ENCODE results near the gene HSDL2. TPM values are rescaled to one million over a fixed set of nuclear protein-coding genes. Genes with fewer than 3 reads are reported as not detected.

Gene HSDL2
- polyA plus RNA-seq, 1 experiment, result 47.0 TPM

- ChIA-PET POLR2A (no interaction called here), CTCF (no interaction called here)
- no peak for DNase-seq (ENCODE audit: low read depth, low spot score)
- Histone ChIP-seq H3K9me3 (ENCODE audit: control insufficient read depth, insufficient read depth, low read length) (no peaks in the 10 kb centered on the region), H3K27ac (ENCODE audit: low read depth, low read length) (no peak overlapping the region), H3K27me3 (ENCODE audit: control insufficient read depth, insufficient read depth, low read length) (no peaks in the 10 kb centered on the region), H3K4me3 (ENCODE audit: low read depth, low read length) (no peak overlapping the region)
- TF ChIP-seq CTCF (IDR thresholded peaks at IDR 0.05; ENCODE audit: low read depth, low read length), result no peak
Measured at GRCh38 chr9:112375361-112375760, 4.5 kb upstream of the HSDL2 start.

- CTCF ChIA-PET, result interaction anchor here (1.3 kb wide), 1 partner anchor 16 kb away, joined by 4 read pairs; no protein-coding TSS in a partner anchor
- POLR2A ChIA-PET, result no interaction called here
- no peak for DNase-seq (ENCODE audit: low read depth, low spot score)
- Histone ChIP-seq H3K27ac (ENCODE audit: low read depth, low read length) (no peak overlapping the region), H3K4me3 (ENCODE audit: low read depth, low read length) (no peak overlapping the region), H3K27me3 (ENCODE audit: control insufficient read depth, insufficient read depth, low read length) (no peaks in the 10 kb centered on the region), H3K9me3 (ENCODE audit: control insufficient read depth, insufficient read depth, low read length) (no peaks in the 10 kb centered on the region)
- TF ChIP-seq CTCF (IDR thresholded peaks at IDR 0.05; ENCODE audit: low read depth, low read length), result no peak
Measured at GRCh38 chr9:112377087-112377486, 2.8 kb upstream of the HSDL2 start.

- Histone ChIP-seq H3K4me3 (ENCODE audit: low read depth, low read length) (peak overlapping the region; percentile 91), H3K27me3 (ENCODE audit: control insufficient read depth, insufficient read depth, low read length) (no peaks in the 10 kb centered on the region), H3K9me3 (ENCODE audit: control insufficient read depth, insufficient read depth, low read length) (no peaks in the 10 kb centered on the region), H3K27ac (ENCODE audit: low read depth, low read length) (no peak overlapping the region)
- TF ChIP-seq CTCF (IDR thresholded peaks at IDR 0.05; ENCODE audit: low read depth, low read length), result no peak
- POLR2A ChIA-PET, result no interaction called here
- no peak for DNase-seq (ENCODE audit: low read depth, low spot score)
- CTCF ChIA-PET, result interaction anchor here (1.3 kb wide), 1 partner anchor 17 kb away, joined by 4 read pairs; no protein-coding TSS in a partner anchor
Measured at GRCh38 chr9:112377684-112378327, 2.1 kb upstream of the HSDL2 start.

- Histone ChIP-seq H3K9me3 (ENCODE audit: control insufficient read depth, insufficient read depth, low read length) (no peaks in the 10 kb centered on the region), H3K4me3 (ENCODE audit: low read depth, low read length) (peak overlapping the region; percentile 91), H3K27me3 (ENCODE audit: control insufficient read depth, insufficient read depth, low read length) (no peaks in the 10 kb centered on the region), H3K27ac (ENCODE audit: low read depth, low read length) (peak overlapping the region; percentile 97)
- no peak for TF ChIP-seq CTCF (IDR thresholded peaks at IDR 0.05; ENCODE audit: low read depth, low read length)
- CTCF ChIA-PET, result interaction anchor here (1.9 to 2.0 kb wide), 3 partner anchors 16 to 333 kb away, joined by 6 to 17 read pairs (median 13); no protein-coding TSS in a partner anchor
- POLR2A ChIA-PET, result interaction anchor here (0.6 to 2.3 kb wide), 6 partner anchors 45 to 455 kb away, joined by 3 to 15 read pairs (median 4); partner anchors contain the start of genes INIP and PTBP3
- DNase-seq (ENCODE audit: low read depth, low spot score), result no peak
Measured at GRCh38 chr9:112378328-112379176, 1.4 kb upstream of the HSDL2 start.

Measured in AG04450 (cell line).